Motor neuron (in vitro differentiated cells): ENCODE data around the gene PNP. TPM values are rescaled to one million over a fixed set of nuclear protein-coding genes. Genes with fewer than 3 reads are reported as not detected.
"Not testable (repeated sequence)": the region's sequence is repeated elsewhere in the genome, so short reads cannot be mapped to it uniquely, and the experiment has no call there.

ENCODE experiments used
- ATAC-seq, 8 experiments: fragments of 200-7000 bp; cut with Tn5 transposase; replicated peaks in 6 of 8; 2 replicates each; pipeline ENCODE4 v1.8.0; 2021; ENCODE audit warnings: mild to moderate bottlenecking in 8 of 8, moderate library complexity in 8 of 8
- H3K27ac ChIP-seq, 2 donors: fragments of 250-450 bp; sonication (Bioruptor Pico); 2 replicates each; pipeline ENCODE4 v1.9.0; 2021; ENCODE audit warnings: antibody characterized with exemption in 2 of 2, mild to moderate bottlenecking in 2 of 2, moderate library complexity in 1 of 2
- H3K4me1 ChIP-seq, 2 donors: fragments of 250-450 bp; sonication (Bioruptor Pico); replicated peaks in 1 of 2; 2 replicates each; pipeline ENCODE4 v1.6.1; 2021; ENCODE audit warnings: antibody characterized with exemption in 2 of 2, mild to moderate bottlenecking in 2 of 2, moderate library complexity in 1 of 2
- H3K4me3 ChIP-seq, 5 donors: fragments of 250-450 bp; sonication (Bioruptor Pico); 2 replicates each; pipeline ENCODE4 v1.9.0; 2021; ENCODE audit warnings: antibody characterized with exemption in 5 of 5, mild to moderate bottlenecking in 5 of 5, moderate library complexity in 4 of 5
- WGBS, 10 experiments: fragments of 450-650 bp; shearing (Covaris generic); methylation state at CpG; one replicate each; pipeline ENCODE4 v1.0.0; 2022; 5-methylcytosine and 5-hydroxymethylcytosine counted together
- in situ Hi-C, 9 experiments: fragments of 400-800 bp; cut with MboI; loops; one replicate each; pipeline ENCODE4 v1.15.0; 2021; ENCODE audit warnings: low sequenced_read_pairs in 9 of 9, low pct_unique_long_range_greater_than_20kb in 2 of 9; ENCODE audit not compliant: unreplicated experiment in 9 of 9
- total RNA-seq, 8 experiments: library from RNA; unstranded; fragments of 300-600 nt; gene quantifications; 2 replicates each; pipeline versions ENCODE4 v1.2.3 to v1.2.4, GENCODE V29; 2022

The PNP gene
- total RNA-seq, 8 experiments from 2014 or later: 14.8 to 71.5 (median 24.4) TPM

- ATAC-seq: peak in 2 of 8 experiments; percentile 54 to 73
These were observed 34.7 kb downstream of the PNP start for GRCh38 chr14:20503898-20504297.

GRCh38 chr14:20506276-20506675 lies 37.1 kb downstream of the PNP start:
- in situ Hi-C loops, H3K4me1 ChIP-seq, H3K27ac ChIP-seq, H3K4me3 ChIP-seq, ATAC-seq: not testable (repeated sequence)
- no CpG with 5 or more reads among the region's 30 CpGs for WGBS, 10 experiments

More at GRCh38 chr14:20503898-20504297, 34.7 kb downstream of the PNP start:
- Histone ChIP-seq H3K4me1 (no peaks in the 10 kb centered on the region), H3K4me3 (no peak overlapping the region), H3K27ac (no peak overlapping the region)
- in situ Hi-C loops: no loop called here
- 24 to 75% (median 57%) methylated on average over 2 to 5 of the region's 6 CpGs; no CpG with 5 or more reads in 2 of the 10 experiments for WGBS, 10 experiments

GRCh38 chr14:20506752-20507151 lies 37.5 kb downstream of the PNP start:
- in situ Hi-C loops, ATAC-seq, H3K27ac ChIP-seq, H3K4me1 ChIP-seq, H3K4me3 ChIP-seq: not testable (repeated sequence)
- no CpG with 5 or more reads among the region's 30 CpGs for WGBS, 10 experiments

GRCh38 chr14:20507537-20507936 lies 38.3 kb downstream of the PNP start:
- H3K4me1 ChIP-seq, H3K4me3 ChIP-seq, H3K27ac ChIP-seq, in situ Hi-C loops, ATAC-seq: not testable (repeated sequence)
- WGBS, 10 experiments: 43 to 100% (median 85%) methylated on average over 1 to 2 of the region's 3 CpGs; no CpG with 5 or more reads in 2 of the 10 experiments

- no peaks in the 10 kb centered on the region for H3K4me1 ChIP-seq
- in situ Hi-C loops: no loop called here
- no peak overlapping the region for H3K4me3 ChIP-seq
- 60 to 96% (median 84%) methylated on average over 4 to 8 of the region's 8 CpGs; no CpG with 5 or more reads in 1 of the 10 experiments for WGBS, 10 experiments
- ATAC-seq: no peak
- no peak overlapping the region for H3K27ac ChIP-seq
These were observed 39.2 kb downstream of the PNP start for GRCh38 chr14:20508367-20508766.

- ATAC-seq: peak in 2 of 8 experiments; percentile 40 to 84
- Histone ChIP-seq H3K27ac (no peak overlapping the region), H3K4me3 (no peak overlapping the region), H3K4me1 (no peaks in the 10 kb centered on the region)
- WGBS, 10 experiments: 26 to 88% (median 52%) methylated on average over 2 to 7 of the region's 7 CpGs
- in situ Hi-C loops: no loop called here
These were observed 43.1 kb downstream of the PNP start for GRCh38 chr14:20512177-20512905.

GRCh38 chr14:20515846-20516245 lies 46.6 kb downstream of the PNP start:
- in situ Hi-C loops: no loop called here
- Histone ChIP-seq H3K4me1 (no peaks in the 10 kb centered on the region), H3K4me3 (no peak overlapping the region), H3K27ac (no peak overlapping the region)
- ATAC-seq: no peak
- 17 to 71% (median 50%) methylated on average over 1 to 4 of the region's 4 CpGs; no CpG with 5 or more reads in 3 of the 10 experiments for WGBS, 10 experiments

- Histone ChIP-seq H3K27ac (no peak overlapping the region), H3K4me1 (no peaks in the 10 kb centered on the region), H3K4me3 (no peak overlapping the region)
- peak in 1 of 8 experiments; percentile 46 for ATAC-seq
- in situ Hi-C loops: no loop called here
- 0 to 100% (median 62%) methylated on average over 1 to 4 of the region's 4 CpGs for WGBS, 10 experiments
These were observed 47.7 kb downstream of the PNP start for GRCh38 chr14:20516921-20517320.

GRCh38 chr14:20522332-20522731 lies 53.1 kb downstream of the PNP start:
- H3K4me1 ChIP-seq: no peaks in the 10 kb centered on the region
- H3K27ac ChIP-seq: no peak overlapping the region
- WGBS, 10 experiments: 0 to 50% (median 21%) methylated on average over 1 of the region's 1 CpG; no CpG with 5 or more reads in 6 of the 10 experiments
- in situ Hi-C loops: no loop called here
- H3K4me3 ChIP-seq: no peak overlapping the region
- no peak for ATAC-seq

GRCh38 chr14:20524027-20524426 lies 54.8 kb downstream of the PNP start:
- Histone ChIP-seq H3K4me1 (no peaks in the 10 kb centered on the region), H3K4me3 (no peak overlapping the region), H3K27ac (no peak overlapping the region)
- 50 to 86% (median 80%) methylated on average over 1 of the region's 2 CpGs; no CpG with 5 or more reads in 5 of the 10 experiments for WGBS, 10 experiments
- no peak for ATAC-seq
- in situ Hi-C loops: no loop called here

Other genes starting within 250 kb of the PNP start
- gene OR11H6, start 245.7 kb upstream of the PNP start, total RNA-seq: under 1 TPM in 1 of 8 experiments, not detected in 7; 0.52 TPM
- under 1 TPM in 4 of 8 experiments, not detected in 4; 0.29 to 0.84 (median 0.48) TPM for gene OR11H7, start 240.4 kb upstream of the PNP start, total RNA-seq
- gene OR11H4, start 230.1 kb upstream of the PNP start, total RNA-seq: under 1 TPM in 2 of 8 experiments, not detected in 6; 0.14 to 0.38 TPM
- gene TTC5, start 163.5 kb upstream of the PNP start, total RNA-seq: 10 to 100 TPM; 18.6 to 36.8 (median 26.2) TPM
- gene CCNB1IP1, start 136.1 kb upstream of the PNP start, total RNA-seq: 10 to 100 TPM; 49.7 to 97.6 (median 71.6) TPM
- gene PARP2, start 125.8 kb upstream of the PNP start, total RNA-seq: 10 to 100 TPM in 7 of 8 experiments, 1 to 10 TPM in 1; 9.4 to 55.4 (median 33.9) TPM
- 10 to 100 TPM in 4 of 8 experiments, 1 to 10 TPM in 4; 4.6 to 46.8 (median 11.7) TPM for gene TEP1, start 55.9 kb upstream of the PNP start, total RNA-seq
- under 1 TPM in 6 of 8 experiments, not detected in 2; 0.05 to 0.62 (median 0.14) TPM for gene KLHL33, start 33.2 kb upstream of the PNP start, total RNA-seq
- gene OSGEP, start 14.6 kb upstream of the PNP start, total RNA-seq: 10 to 100 TPM; 16.3 to 44.4 (median 29.4) TPM
- gene APEX1, start 14.2 kb upstream of the PNP start, total RNA-seq: 100 to 1,000 TPM; 125 to 320 (median 161) TPM
- 10 to 100 TPM; 20.7 to 41.0 (median 24.6) TPM for gene PIP4P1, start 8.0 kb upstream of the PNP start, total RNA-seq
- 1 to 10 TPM in 2 of 8 experiments, under 1 TPM in 5, not detected in 1; 0.16 to 1.4 (median 0.63) TPM for gene RNASE10, start 36.1 kb downstream of the PNP start, total RNA-seq
- under 1 TPM in 3 of 8 experiments, not detected in 5; 0.24 to 0.62 (median 0.25) TPM for gene RNASE9, start 91.6 kb downstream of the PNP start, total RNA-seq
- gene RNASE11, start 118.6 kb downstream of the PNP start, total RNA-seq: under 1 TPM in 1 of 8 experiments, not detected in 7; 0.29 TPM
- not detected for gene RNASE12, start 122.0 kb downstream of the PNP start, total RNA-seq
- under 1 TPM in 1 of 8 experiments, not detected in 7; 0.28 TPM for gene OR6S1, start 172.3 kb downstream of the PNP start, total RNA-seq
- gene RNASE4, start 215.2 kb downstream of the PNP start, total RNA-seq: 1 to 10 TPM in 7 of 8 experiments, under 1 TPM in 1; 0.98 to 9.2 (median 2.0) TPM
- 1 to 10 TPM in 6 of 8 experiments, under 1 TPM in 1, not detected in 1; 0.96 to 7.4 (median 2.0) TPM for gene ANG, start 219.4 kb downstream of the PNP start, total RNA-seq